ENCODE data around the gene CCNY.

The CCNY gene

DNA sequence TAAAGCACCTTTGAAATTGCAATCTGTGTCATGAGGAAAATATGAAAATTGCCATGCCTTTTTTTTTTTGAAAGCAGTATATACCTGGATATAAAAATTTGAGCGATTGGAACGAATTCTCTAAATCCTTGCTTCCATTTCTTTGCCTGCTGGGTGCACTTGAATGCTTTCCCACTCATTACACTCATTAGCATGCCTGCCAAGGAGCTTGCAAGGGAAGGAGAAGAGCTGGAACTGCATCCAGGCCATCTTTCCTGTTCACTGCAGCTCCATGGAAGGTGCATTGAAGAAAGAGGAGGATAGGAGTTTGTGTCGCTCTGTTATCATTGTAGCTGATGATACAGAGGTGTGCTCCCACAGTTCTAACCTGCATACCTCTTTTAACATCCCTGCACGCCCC is 166.4 kb downstream of the CCNY start:
- no peak for TF ChIP-seq SIN3A (IDR thresholded peaks at IDR 0.05; ENCODE audit: borderline replicate concordance, insufficient read depth, low read length)
- no peak for TF ChIP-seq TAF1 (IDR thresholded peaks at IDR 0.05; ENCODE audit: borderline replicate concordance, insufficient read depth, low read length)
- TF ChIP-seq REST (IDR thresholded peaks at IDR 0.05; ENCODE audit: insufficient read depth in 1 of 2, low read depth in 2 of 2, low read length in 2 of 2) = no peak
- TF ChIP-seq POLR2AphosphoS5 (IDR thresholded peaks at IDR 0.05; ENCODE audit: low read depth, low read length) = no peak
- TF ChIP-seq FOXP2 (optimal IDR thresholded peaks at IDR 0.05; ENCODE audit: borderline replicate concordance, extremely low read depth, extremely low read length, insufficient read depth) = no peak

DNA sequence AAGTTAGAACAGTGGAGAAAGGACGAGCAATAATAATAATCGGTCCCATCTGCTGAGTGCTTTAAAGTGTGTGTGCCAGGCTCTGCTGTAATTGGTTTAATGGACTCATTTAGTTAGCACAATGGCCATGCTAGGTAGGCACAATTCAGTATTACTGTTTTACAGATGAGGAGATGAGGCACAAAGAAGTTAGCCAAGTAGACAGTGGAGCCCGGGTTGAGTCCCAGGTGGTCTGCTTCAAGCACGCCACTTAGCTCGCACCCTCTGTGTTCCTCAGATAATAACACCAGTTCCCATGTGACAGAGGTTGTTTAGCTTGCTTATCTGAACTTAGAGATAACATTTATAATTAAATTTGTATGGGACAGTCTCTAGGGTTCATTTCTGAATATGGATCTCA is 167.3 kb downstream of the CCNY start:
- TF ChIP-seq FOXP2 (optimal IDR thresholded peaks at IDR 0.05; ENCODE audit: borderline replicate concordance, extremely low read depth, extremely low read length, insufficient read depth) (no peak), TAF1 (IDR thresholded peaks at IDR 0.05; ENCODE audit: borderline replicate concordance, insufficient read depth, low read length) (no peak), POLR2AphosphoS5 (IDR thresholded peaks at IDR 0.05; ENCODE audit: low read depth, low read length) (no peak), SIN3A (IDR thresholded peaks at IDR 0.05; ENCODE audit: borderline replicate concordance, insufficient read depth, low read length) (no peak), REST (IDR thresholded peaks at IDR 0.05; ENCODE audit: insufficient read depth in 1 of 2, low read depth in 2 of 2, low read length in 2 of 2) (no peak)

- TF ChIP-seq REST (IDR thresholded peaks at IDR 0.05; ENCODE audit: insufficient read depth in 1 of 2, low read depth in 2 of 2, low read length in 2 of 2) = no peak
- no peak for TF ChIP-seq FOXP2 (optimal IDR thresholded peaks at IDR 0.05; ENCODE audit: borderline replicate concordance, extremely low read depth, extremely low read length, insufficient read depth)
- no peak for TF ChIP-seq SIN3A (IDR thresholded peaks at IDR 0.05; ENCODE audit: borderline replicate concordance, insufficient read depth, low read length)
- no peak for TF ChIP-seq POLR2AphosphoS5 (IDR thresholded peaks at IDR 0.05; ENCODE audit: low read depth, low read length)
- no peak for TF ChIP-seq TAF1 (IDR thresholded peaks at IDR 0.05; ENCODE audit: borderline replicate concordance, insufficient read depth, low read length)
Measured at GRCh38 chr10:35504132-35504531, 167.8 kb downstream of the CCNY start.

DNA sequence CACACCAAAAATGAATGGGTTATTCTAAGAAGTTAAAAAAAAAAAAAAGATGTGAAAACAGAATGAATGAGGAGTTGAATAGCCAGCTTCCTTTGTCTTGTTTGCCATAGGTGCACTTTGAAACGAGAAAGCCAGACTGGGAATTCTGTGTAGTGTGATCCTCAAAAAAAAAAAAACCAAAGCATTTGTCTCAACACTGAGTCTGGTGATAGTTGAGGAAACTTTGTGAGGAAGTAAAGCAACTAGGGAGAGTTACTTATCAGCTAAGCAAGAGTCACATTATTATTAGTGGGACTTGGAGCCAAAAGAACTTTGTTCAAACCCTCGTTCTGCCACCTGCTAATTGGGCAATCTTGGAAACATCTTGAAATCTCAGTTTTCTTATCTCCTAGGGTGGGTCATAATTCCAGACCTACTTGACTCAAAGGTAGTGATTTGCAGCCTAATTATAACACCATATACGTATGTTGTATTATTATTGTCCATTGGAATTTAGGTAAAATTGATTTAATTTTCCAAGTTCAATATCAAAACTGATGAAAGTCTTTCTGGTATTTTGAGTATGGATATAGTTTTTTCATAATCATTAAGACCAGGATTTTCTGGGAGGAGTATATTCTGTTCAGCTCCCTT is 169.0 kb downstream of the CCNY start:
- TF ChIP-seq REST (IDR thresholded peaks at IDR 0.05; ENCODE audit: insufficient read depth in 1 of 2, low read depth in 2 of 2, low read length in 2 of 2) (no peak), SIN3A (IDR thresholded peaks at IDR 0.05; ENCODE audit: borderline replicate concordance, insufficient read depth, low read length) (no peak), TAF1 (IDR thresholded peaks at IDR 0.05; ENCODE audit: borderline replicate concordance, insufficient read depth, low read length) (no peak), FOXP2 (optimal IDR thresholded peaks at IDR 0.05; ENCODE audit: borderline replicate concordance, extremely low read depth, extremely low read length, insufficient read depth) (no peak), POLR2AphosphoS5 (IDR thresholded peaks at IDR 0.05; ENCODE audit: low read depth, low read length) (no peak)
